Tibial nerve (tissue), 4 donors: Measurements from ENCODE around the gene FRMD6.

Source experiments
- EP300 ChIP-seq, 2 donors: sonication (generic); formaldehyde crosslinking; IDR thresholded peaks; one replicate each; pipeline ENCODE4 v1.6.1; 2017; ENCODE audit warnings: antibody characterized with exemption in 2 of 2, mild to moderate bottlenecking in 1 of 2
- TF ChIP-seq, protein P1 (sequence below), 5 experiments: fragments of 200-600 bp in 3 of 5; fragments of 450-650 bp in 2 of 5; sonication (generic) in 3 of 5; IDR thresholded peaks; one replicate each; pipeline ENCODE4 v1.5.1; 2016 to 2019; ENCODE audit warnings: antibody characterized with exemption in 5 of 5, mild to moderate bottlenecking in 3 of 5, moderate library complexity in 2 of 5

DNA sequence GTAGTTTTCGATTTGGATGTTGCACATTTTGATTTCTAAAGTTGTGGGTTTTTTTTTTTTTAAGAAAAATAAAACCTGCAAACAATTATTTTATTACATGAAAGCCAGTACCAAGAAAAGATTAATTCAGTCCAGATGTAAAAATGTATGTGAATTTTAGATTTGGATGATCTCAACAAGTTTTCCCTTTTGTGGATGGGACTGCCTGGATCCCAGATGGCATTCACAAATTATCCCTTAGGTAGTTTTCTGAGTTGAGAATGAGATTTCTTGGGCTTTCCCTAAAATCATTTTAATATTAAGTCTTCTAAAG is 2.8 kb downstream of the FRMD6 start:
- TF ChIP-seq, protein P1, sequence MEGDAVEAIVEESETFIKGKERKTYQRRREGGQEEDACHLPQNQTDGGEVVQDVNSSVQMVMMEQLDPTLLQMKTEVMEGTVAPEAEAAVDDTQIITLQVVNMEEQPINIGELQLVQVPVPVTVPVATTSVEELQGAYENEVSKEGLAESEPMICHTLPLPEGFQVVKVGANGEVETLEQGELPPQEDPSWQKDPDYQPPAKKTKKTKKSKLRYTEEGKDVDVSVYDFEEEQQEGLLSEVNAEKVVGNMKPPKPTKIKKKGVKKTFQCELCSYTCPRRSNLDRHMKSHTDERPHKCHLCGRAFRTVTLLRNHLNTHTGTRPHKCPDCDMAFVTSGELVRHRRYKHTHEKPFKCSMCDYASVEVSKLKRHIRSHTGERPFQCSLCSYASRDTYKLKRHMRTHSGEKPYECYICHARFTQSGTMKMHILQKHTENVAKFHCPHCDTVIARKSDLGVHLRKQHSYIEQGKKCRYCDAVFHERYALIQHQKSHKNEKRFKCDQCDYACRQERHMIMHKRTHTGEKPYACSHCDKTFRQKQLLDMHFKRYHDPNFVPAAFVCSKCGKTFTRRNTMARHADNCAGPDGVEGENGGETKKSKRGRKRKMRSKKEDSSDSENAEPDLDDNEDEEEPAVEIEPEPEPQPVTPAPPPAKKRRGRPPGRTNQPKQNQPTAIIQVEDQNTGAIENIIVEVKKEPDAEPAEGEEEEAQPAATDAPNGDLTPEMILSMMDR (IDR thresholded peaks at IDR 0.05), result no peak
- no peak for TF ChIP-seq EP300 (IDR thresholded peaks at IDR 0.05)
